ENCODE measurements around the gene AATF.

The AATF gene, protein sequence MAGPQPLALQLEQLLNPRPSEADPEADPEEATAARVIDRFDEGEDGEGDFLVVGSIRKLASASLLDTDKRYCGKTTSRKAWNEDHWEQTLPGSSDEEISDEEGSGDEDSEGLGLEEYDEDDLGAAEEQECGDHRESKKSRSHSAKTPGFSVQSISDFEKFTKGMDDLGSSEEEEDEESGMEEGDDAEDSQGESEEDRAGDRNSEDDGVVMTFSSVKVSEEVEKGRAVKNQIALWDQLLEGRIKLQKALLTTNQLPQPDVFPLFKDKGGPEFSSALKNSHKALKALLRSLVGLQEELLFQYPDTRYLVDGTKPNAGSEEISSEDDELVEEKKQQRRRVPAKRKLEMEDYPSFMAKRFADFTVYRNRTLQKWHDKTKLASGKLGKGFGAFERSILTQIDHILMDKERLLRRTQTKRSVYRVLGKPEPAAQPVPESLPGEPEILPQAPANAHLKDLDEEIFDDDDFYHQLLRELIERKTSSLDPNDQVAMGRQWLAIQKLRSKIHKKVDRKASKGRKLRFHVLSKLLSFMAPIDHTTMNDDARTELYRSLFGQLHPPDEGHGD

GRCh38 chr17:36948717-36949460, at the start of gene AATF:
AATF (plus strand) TSS chr17:36948954; CDS start chr17:36949126, 172 bp downstream.
- in situ Hi-C loops (cut with MboI; ENCODE audit: low sequenced_read_pairs): no loop called here

- in situ Hi-C loops (cut with MboI; ENCODE audit: low sequenced_read_pairs): no loop called here
Observed at GRCh38 chr17:36899250-36900159, 49.2 kb upstream of the AATF start.

DNA sequence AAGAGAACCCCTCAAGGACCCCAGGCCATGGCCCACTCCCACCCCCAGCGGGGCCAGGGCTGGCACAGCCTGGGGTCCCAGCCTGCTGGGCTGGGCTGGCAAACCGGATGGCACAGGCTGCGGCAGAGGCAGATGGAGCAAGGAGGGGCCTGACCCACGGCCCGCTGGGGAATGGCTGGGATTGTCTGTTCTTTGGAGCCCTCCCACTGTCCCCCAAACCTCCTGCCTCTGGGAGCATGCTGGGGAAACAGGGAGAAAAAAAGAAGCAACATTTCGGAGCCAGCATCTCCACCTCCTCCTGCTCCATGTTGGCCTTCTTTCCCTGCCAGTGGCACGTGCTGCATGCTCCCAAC, 48.6 kb upstream of the AATF start:
- in situ Hi-C loops (cut with MboI; ENCODE audit: low sequenced_read_pairs): no loop called here

GRCh38 chr17:36901506-36901905, 47.2 kb upstream of the AATF start:
- in situ Hi-C loops (cut with MboI; ENCODE audit: low sequenced_read_pairs): no loop called here

- in situ Hi-C loops (cut with MboI; ENCODE audit: low sequenced_read_pairs): no loop called here
Observed at GRCh38 chr17:36907407-36907806, 41.3 kb upstream of the AATF start.

GRCh38 chr17:36910513-36910912, 38.2 kb upstream of the AATF start:
- in situ Hi-C loops (cut with MboI; ENCODE audit: low sequenced_read_pairs): no loop called here

GRCh38 chr17:36911001-36911400, 37.8 kb upstream of the AATF start:
- in situ Hi-C loops (cut with MboI; ENCODE audit: low sequenced_read_pairs): no loop called here

DNA sequence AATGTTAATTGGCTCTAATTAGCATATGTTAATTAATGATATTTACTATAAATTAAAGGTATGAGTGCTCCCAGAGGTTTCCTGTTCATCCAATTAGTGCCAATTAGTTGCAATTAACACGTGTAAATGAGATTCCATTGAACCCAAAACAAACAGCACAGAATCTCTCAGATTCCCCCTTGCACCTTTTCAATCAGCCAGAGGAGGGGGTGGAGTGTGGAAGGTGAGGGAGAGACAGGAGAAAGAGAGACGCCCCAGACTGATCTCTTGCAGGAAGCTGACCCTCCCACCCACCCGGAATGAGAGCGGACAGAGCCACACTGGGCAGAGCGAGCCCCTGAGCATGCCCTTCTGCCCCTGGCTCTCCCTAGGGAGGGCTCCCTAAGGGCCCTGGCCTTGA, 35.6 kb upstream of the AATF start:
- in situ Hi-C loops (cut with MboI; ENCODE audit: low sequenced_read_pairs): no loop called here

- in situ Hi-C loops (cut with MboI; ENCODE audit: low sequenced_read_pairs): no loop called here
Observed at GRCh38 chr17:36918211-36918691, 30.5 kb upstream of the AATF start.

- in situ Hi-C loops (cut with MboI; ENCODE audit: low sequenced_read_pairs): no loop called here
Observed at GRCh38 chr17:36919407-36919968, 29.3 kb upstream of the AATF start.

GRCh38 chr17:36920032-36921005, 28.4 kb upstream of the AATF start:
- in situ Hi-C loops (cut with MboI; ENCODE audit: low sequenced_read_pairs): no loop called here

- in situ Hi-C loops (cut with MboI; ENCODE audit: low sequenced_read_pairs): no loop called here
Observed at GRCh38 chr17:36921095-36921851, 27.5 kb upstream of the AATF start.

DNA sequence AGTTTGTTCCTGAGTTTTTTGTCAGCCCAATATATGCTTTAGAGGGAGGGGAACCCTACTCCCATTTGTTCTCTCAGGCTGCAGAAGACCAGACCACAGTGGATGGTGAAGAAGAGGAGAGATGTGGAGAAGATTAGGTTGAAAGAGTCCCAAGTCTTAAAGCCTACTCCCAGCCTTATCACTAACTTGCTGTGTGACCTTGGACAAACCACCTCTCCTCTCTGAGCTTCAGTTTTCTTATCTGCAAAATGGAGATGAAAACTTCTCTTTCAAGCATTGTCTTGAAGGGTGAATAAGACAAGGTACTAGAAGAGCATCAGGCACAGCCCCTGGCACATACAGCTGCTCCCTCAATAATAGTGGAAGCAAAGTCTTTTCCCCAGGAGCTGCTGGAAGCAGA, 26.6 kb upstream of the AATF start:
- in situ Hi-C loops (cut with MboI; ENCODE audit: low sequenced_read_pairs): no loop called here

DNA sequence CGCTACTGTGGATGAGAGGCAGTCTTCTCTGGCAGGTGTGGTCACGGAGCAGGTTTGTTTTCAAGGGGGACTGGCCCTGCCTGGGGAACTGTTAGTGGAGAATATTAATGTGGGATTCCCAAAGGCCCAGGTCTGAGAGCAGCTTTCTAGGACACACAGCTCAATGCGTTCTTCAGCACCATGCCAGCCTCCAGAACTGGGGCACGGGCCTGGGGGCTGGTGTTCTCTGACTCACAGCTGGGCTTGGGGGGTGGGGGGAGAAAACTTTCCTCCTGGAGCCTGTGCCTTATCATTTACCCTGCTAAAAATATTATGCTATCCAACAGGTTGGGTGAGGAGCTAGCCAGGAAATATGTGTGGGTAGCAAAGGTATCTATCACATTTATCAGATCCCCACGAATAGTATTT, 24.9 kb upstream of the AATF start:
- in situ Hi-C loops (cut with MboI; ENCODE audit: low sequenced_read_pairs): no loop called here

GRCh38 chr17:36926226-36926625, 22.5 kb upstream of the AATF start:
- in situ Hi-C loops (cut with MboI; ENCODE audit: low sequenced_read_pairs): no loop called here

GRCh38 chr17:36926701-36927100, 22.1 kb upstream of the AATF start:
- in situ Hi-C loops (cut with MboI; ENCODE audit: low sequenced_read_pairs): no loop called here

- in situ Hi-C loops (cut with MboI; ENCODE audit: low sequenced_read_pairs): no loop called here
Observed at GRCh38 chr17:36928471-36929345, 20.0 kb upstream of the AATF start.

All from hTERT RPE-1 (cell line).